OCI-LY1 (cell line): ENCODE data around the gene RAB11FIP3.

Experiments used
- H2AFZ ChIP-seq: fragments of 200-600 bp; sonication (generic), shearing (Covaris generic); 2 replicates; pipeline ENCODE4 v1.6.0; 2014; ENCODE audit warnings: antibody characterized with exemption, mild to moderate bottlenecking, low read length
- H3F3A ChIP-seq: fragments of 200-600 bp; sonication (generic), shearing (Covaris generic); 2 replicates; pipeline ENCODE4 v1.6.0; 2014; ENCODE audit warnings: mild to moderate bottlenecking, antibody characterized with exemption, low read length, moderate library complexity; ENCODE audit not compliant: insufficient read depth
- H3K27ac ChIP-seq: fragments of 200-600 bp; sonication (generic); 2 replicates; pipeline ENCODE4 v1.5.1; 2014; ENCODE audit warnings: low read length, mixed run types, mild to moderate bottlenecking, low read depth; ENCODE audit not compliant: poor library complexity, severe bottlenecking
- H3K27me3 ChIP-seq: fragments of 200-600 bp; sonication (generic); 2 replicates; pipeline ENCODE4 v1.6.0; 2014; ENCODE audit warnings: antibody characterized with exemption, mild to moderate bottlenecking, low read length, moderate library complexity; ENCODE audit not compliant: insufficient read depth
- H3K36me3 ChIP-seq: fragments of 200-600 bp; sonication (generic); 2 replicates; pipeline ENCODE4 v1.6.1; 2014; ENCODE audit warnings: mild to moderate bottlenecking, antibody characterized with exemption, low read length, moderate library complexity, mixed read lengths; ENCODE audit not compliant: insufficient read depth
- H3K4me1 ChIP-seq: fragments of 200-600 bp; sonication (generic); 2 replicates; pipeline ENCODE4 v1.5.1; 2014; ENCODE audit warnings: mild to moderate bottlenecking, low read length, moderate library complexity; ENCODE audit not compliant: insufficient read depth, severe bottlenecking
- H3K4me2 ChIP-seq: fragments of 200-600 bp; sonication (generic), shearing (Covaris generic); 2 replicates; pipeline ENCODE4 v1.6.1; 2014; ENCODE audit warnings: low read length
- H3K4me3 ChIP-seq: fragments of 200-600 bp; sonication (generic); 2 replicates; pipeline ENCODE4 v1.5.1; 2014; ENCODE audit warnings: low read length, low read depth, mild to moderate bottlenecking, mixed read lengths; ENCODE audit not compliant: poor library complexity, severe bottlenecking
- H3K79me2 ChIP-seq: fragments of 200-600 bp; shearing (Covaris generic); 2 replicates; pipeline ENCODE4 v1.6.1; 2016; ENCODE audit warnings: mixed run types, low read length, mixed read lengths; ENCODE audit not compliant: insufficient read depth
- H3K9ac ChIP-seq: fragments of 200-600 bp; sonication (generic), shearing (Covaris generic); 2 replicates; pipeline ENCODE4 v1.6.1; 2014; ENCODE audit warnings: mild to moderate bottlenecking, low read length, mixed read lengths
- H3K9me2 ChIP-seq: fragments of 200-600 bp; sonication (generic), shearing (Covaris generic); 2 replicates; pipeline ENCODE4 v1.6.1; 2014; ENCODE audit warnings: low read depth, mild to moderate bottlenecking, low read length, mixed read lengths
- H3K9me3 ChIP-seq: fragments of 200-600 bp; shearing (Covaris generic); 2 replicates; pipeline ENCODE4 v1.6.1; 2014; ENCODE audit warnings: low read length, mixed read lengths
- H4K20me1 ChIP-seq: fragments of 200-600 bp; sonication (generic), shearing (Covaris generic); 2 replicates; pipeline ENCODE4 v1.6.0; 2016; ENCODE audit warnings: mild to moderate bottlenecking, low read length; ENCODE audit not compliant: insufficient read depth
- EZH2 ChIP-seq: fragments of 200-600 bp; sonication (generic), shearing (Covaris generic); IDR thresholded peaks from 2 replicates; pipeline ENCODE4 v1.8.0; 2017; ENCODE audit warnings: borderline replicate concordance, mixed run types, mild to moderate bottlenecking, antibody characterized with exemption, low read length, moderate library complexity, mixed read lengths
- TF ChIP-seq, protein P1 (sequence below): fragments of 200-600 bp; sonication (generic), shearing (Covaris generic); IDR thresholded peaks from 2 replicates; pipeline ENCODE4 v1.5.1; 2017; ENCODE audit warnings: mild to moderate bottlenecking, antibody characterized with exemption, low read length, moderate library complexity, mixed read lengths

RAB11FIP3 gene

DNA sequence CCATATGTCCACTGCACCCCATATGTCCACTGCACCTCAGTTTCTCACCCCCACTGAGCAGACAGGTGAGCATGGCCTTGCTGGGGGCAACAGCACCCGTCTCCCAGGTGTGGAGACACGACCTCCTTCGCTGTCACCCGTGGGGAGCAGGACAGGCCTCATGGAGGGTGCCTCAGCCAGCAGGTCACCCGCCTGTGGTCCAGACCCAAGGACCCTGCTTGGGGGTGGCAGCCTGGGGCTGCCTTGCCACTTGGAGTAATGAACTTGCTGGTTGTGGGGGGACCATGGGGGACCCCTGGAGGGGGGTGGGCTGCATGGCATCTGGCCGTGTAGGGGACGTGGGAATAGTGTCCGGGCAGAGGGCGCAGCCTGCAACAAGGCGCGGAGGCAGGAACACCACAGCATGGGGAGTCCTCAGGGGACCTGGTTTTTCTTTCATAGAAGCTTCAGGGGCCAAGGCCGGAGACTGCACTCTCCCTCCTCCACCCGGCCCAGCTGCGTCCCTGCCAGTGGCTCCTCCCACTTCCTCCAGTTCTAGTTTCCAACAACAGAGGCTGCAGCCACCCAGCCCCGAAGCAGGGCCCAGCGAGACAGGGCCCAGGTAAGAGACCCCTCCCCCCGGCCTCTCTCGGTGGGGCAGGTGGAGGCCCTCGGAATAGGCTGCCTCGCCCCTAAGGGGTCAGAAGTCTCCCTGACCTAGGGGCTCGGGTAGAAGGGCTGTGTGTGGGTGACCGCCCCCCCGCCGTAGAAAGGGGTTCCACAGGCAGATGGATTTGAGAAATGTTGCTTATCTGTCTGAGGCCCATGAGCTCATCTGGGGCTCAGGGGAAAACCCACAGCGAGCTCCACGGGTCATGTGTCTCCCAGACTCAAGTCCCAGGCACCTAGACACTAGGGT lies 141.3 kb downstream of the RAB11FIP3 start, which contains the start of gene NHLRC4:
NHLRC4 (plus strand) TSS at position 531 of the 898 bp plus-strand sequence. CDS start 1,043 bp downstream, outside the sequence.
- Histone ChIP-seq H3K4me1 (peaks cover 31% of the 10 kb centered on the region), H4K20me1 (no peaks in the 10 kb centered on the region), H3K9me2 (no peaks in the 10 kb centered on the region), H3K9me3 (no peaks in the 10 kb centered on the region), H3K4me2 (peak within 1 kb of the TSS; percentile 42), H3K79me2 (no peaks in the 10 kb centered on the region), H3K36me3 (no peaks in the 10 kb centered on the region), H3K9ac (peak within 1 kb of the TSS; percentile 30; the same call in 1 of the 2 replicates), H3K4me3 (peak within 1 kb of the TSS; percentile 26), H3K27me3 (no peaks in the 10 kb centered on the region; the same call in 1 of the 2 replicates), H3F3A (no peaks in the 10 kb centered on the region), H3K27ac (peak within 1 kb of the TSS; percentile 49), H2AFZ (no peak within 1 kb of the TSS)
- TF ChIP-seq, protein P1, sequence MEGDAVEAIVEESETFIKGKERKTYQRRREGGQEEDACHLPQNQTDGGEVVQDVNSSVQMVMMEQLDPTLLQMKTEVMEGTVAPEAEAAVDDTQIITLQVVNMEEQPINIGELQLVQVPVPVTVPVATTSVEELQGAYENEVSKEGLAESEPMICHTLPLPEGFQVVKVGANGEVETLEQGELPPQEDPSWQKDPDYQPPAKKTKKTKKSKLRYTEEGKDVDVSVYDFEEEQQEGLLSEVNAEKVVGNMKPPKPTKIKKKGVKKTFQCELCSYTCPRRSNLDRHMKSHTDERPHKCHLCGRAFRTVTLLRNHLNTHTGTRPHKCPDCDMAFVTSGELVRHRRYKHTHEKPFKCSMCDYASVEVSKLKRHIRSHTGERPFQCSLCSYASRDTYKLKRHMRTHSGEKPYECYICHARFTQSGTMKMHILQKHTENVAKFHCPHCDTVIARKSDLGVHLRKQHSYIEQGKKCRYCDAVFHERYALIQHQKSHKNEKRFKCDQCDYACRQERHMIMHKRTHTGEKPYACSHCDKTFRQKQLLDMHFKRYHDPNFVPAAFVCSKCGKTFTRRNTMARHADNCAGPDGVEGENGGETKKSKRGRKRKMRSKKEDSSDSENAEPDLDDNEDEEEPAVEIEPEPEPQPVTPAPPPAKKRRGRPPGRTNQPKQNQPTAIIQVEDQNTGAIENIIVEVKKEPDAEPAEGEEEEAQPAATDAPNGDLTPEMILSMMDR: no peak
- no peak for TF ChIP-seq EZH2

DNA sequence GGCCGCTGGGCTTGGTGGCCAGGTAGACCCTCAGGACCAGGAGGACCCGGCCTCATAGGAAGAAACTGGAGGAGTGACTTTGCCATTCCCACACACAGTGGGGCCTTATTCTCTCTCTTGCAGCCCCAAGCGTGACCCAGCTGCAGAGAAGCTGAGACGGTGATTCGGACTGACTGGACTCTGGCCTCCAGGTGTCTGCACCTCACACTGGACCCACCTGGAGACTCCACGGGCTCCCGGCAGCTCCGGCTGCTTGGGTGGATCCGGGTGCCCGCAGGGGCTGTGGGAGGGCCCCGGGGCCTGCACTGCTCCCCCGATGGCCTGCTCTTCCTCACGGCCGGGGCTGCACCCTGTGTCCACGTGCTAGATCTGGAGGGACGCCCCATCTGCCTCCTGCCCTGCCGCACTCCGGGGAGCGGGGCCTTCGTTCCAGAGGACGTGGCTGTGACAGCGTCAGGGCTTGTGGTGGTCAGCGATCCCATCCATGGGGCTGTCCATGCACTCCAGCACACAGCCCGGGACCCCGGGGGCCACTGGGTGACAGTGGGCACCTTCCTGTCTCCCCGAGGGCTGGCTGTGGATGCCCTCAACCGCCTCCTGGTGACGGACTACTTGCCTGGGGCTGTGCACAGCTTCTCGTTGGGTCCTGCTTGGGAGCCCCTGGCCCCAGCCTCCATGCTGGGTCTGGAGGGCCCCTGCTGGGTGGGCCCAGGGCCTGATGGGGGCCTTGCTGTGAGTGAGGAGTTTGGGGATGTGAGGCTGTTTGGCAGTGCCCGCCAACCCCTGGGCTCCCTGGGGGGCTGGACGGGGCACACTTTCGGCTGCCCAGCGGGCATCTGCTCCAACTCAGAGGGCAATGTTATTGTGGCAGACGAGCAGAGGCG lies 142.2 kb downstream of the RAB11FIP3 start:
- Histone ChIP-seq H3K79me2 (no peaks in the 10 kb centered on the region), H3K27ac (peak overlapping the region; percentile 49), H3K27me3 (no peaks in the 10 kb centered on the region; the same call in 1 of the 2 replicates), H3K4me2 (peak overlapping the region; percentile 42), H3K36me3 (no peaks in the 10 kb centered on the region), H3F3A (no peaks in the 10 kb centered on the region), H3K4me3 (peak overlapping the region; percentile 19), H4K20me1 (no peaks in the 10 kb centered on the region), H3K9me2 (no peaks in the 10 kb centered on the region), H3K9me3 (no peaks in the 10 kb centered on the region), H2AFZ (no peak overlapping the region), H3K4me1 (peaks cover 31% of the 10 kb centered on the region), H3K9ac (peak overlapping the region; percentile 30; the same call in 1 of the 2 replicates)
- no peak for TF ChIP-seq EZH2
- TF ChIP-seq, protein P1: no peak

DNA sequence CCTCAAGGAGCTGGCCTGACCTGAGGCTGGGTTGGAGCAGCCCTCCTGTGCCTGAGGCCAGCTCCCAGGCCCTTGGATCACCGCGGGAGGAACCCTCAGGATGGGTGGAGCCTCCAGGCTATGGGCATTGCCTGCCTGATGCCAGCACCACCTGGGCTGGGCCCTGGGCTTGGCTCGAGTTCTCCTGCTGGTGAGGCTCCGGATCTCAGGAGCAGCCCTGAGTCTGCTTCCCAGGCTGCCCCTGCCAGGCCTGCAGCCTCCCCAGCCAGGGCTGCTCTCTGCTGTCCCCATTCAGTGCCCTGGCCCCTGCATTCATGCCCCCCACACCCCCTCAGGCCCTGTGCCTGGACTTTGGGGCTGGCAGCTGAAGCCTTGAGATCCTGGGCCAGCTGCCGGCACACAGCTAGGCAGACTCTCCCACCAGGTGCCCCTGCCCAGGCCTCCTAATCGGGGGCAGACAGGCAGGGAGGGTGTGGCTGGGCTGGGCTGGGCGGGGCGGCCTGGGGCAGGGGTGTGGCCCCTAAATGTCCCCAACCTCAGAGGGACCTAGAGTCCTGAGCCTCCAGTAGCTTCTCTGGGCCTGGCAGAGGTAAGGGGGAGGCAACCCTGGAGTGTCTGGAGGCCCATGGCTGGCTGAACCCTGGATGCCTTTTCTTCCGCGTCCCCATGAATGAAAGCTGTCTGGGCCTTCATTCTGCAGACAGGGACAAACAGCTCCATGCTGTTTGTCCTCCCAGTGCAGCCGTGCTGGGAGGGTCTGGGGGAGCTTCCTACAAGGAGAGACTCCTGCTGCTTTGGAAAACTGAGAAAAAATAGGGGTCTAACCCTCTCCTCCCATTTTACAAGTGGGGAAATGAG lies 143.2 kb downstream of the RAB11FIP3 start:
- peak overlapping the region; percentile 97 for H3K4me3 ChIP-seq
- no peaks in the 10 kb centered on the region; the same call in 1 of the 2 replicates for H3K27me3 ChIP-seq
- no peak overlapping the region for H2AFZ ChIP-seq
- no peaks in the 10 kb centered on the region for H3F3A ChIP-seq
- H3K4me1 ChIP-seq: peaks cover 31% of the 10 kb centered on the region
- TF ChIP-seq, protein P1: no peak
- no peak for TF ChIP-seq EZH2
- peak overlapping the region; percentile 72 for H3K4me2 ChIP-seq
- H3K36me3 ChIP-seq: no peaks in the 10 kb centered on the region
- no peak overlapping the region for H3K27ac ChIP-seq
- no peaks in the 10 kb centered on the region for H3K79me2 ChIP-seq
- H3K9me3 ChIP-seq: no peaks in the 10 kb centered on the region
- H4K20me1 ChIP-seq: no peaks in the 10 kb centered on the region
- H3K9me2 ChIP-seq: no peaks in the 10 kb centered on the region
- peak overlapping the region; percentile 61; the same call in 1 of the 2 replicates for H3K9ac ChIP-seq
